ENCODE results near the gene FBXO38.

GRCh38 chr5:148382961-148383360, 797 bp upstream of the FBXO38 start:
- no peak for TF ChIP-seq EP300 (IDR thresholded peaks at IDR 0.05; ENCODE audit: low read depth)
- no peak for TF ChIP-seq CTCF (IDR thresholded peaks at IDR 0.05)
- TF ChIP-seq POLR2AphosphoS5 (IDR thresholded peaks at IDR 0.05), result no peak
